ENCODE measurements around the gene MUC6.

GRCh38 chr11:991711-992307 lies 44.7 kb downstream of the MUC6 start:
- TF ChIP-seq CTCF (conservative IDR thresholded peaks at IDR 0.05; ENCODE audit: low read depth, low read length) (no peak), EZH2 (IDR thresholded peaks at IDR 0.05; ENCODE audit: borderline replicate concordance, low read depth, low read length, poor library complexity, severe bottlenecking) (no peak)
